Osteoblast (primary cell): ENCODE measurements around the gene EREG. TPM values are rescaled to one million over a fixed set of nuclear protein-coding genes. Genes with fewer than 3 reads are reported as not detected.
A peak's percentile ranks its signal among the peaks of the same experiment; 100 is the strongest.

Source experiments
- DNase-seq: peaks from one replicate; pipeline ENCODE4 v3.0.0; 2011; ENCODE audit warnings: low spot score, mixed read lengths; ENCODE audit not compliant: insufficient read length; ENCODE audit errors: missing footprints
- H2AFZ ChIP-seq: 2 replicates; pipeline ENCODE4 v1.6.0; 2011; ENCODE audit warnings: mild to moderate bottlenecking, low read length
- H3K27ac ChIP-seq: 2 replicates; pipeline ENCODE4 v1.5.1; 2011; ENCODE audit warnings: mild to moderate bottlenecking, low read depth, low read length, moderate library complexity
- H3K27me3 ChIP-seq: 2 replicates; pipeline ENCODE4 v1.6.0; 2012; ENCODE audit warnings: mild to moderate bottlenecking, control low read depth, inconsistent platforms, low read length, moderate library complexity; ENCODE audit not compliant: insufficient read depth
- H3K36me3 ChIP-seq: 2 replicates; pipeline ENCODE4 v1.5.1; 2011; ENCODE audit warnings: mild to moderate bottlenecking, low read length, control low read depth, moderate library complexity; ENCODE audit not compliant: insufficient read depth
- H3K4me1 ChIP-seq: 2 replicates; pipeline ENCODE4 v1.5.1; 2011; ENCODE audit warnings: mild to moderate bottlenecking, low read length, control low read depth, moderate library complexity; ENCODE audit not compliant: insufficient read depth
- H3K4me2 ChIP-seq: 2 replicates; pipeline ENCODE4 v1.6.0; 2011; ENCODE audit warnings: mild to moderate bottlenecking, low read length; ENCODE audit not compliant: insufficient read depth
- H3K4me3 ChIP-seq: fragments of 200-600 bp; sonication (generic); 3 replicates; pipeline ENCODE4 v1.5.1; 2012; ENCODE audit warnings: mild to moderate bottlenecking, low read length, inconsistent platforms; ENCODE audit not compliant: insufficient read depth
- H3K79me2 ChIP-seq: 2 replicates; pipeline ENCODE4 v1.6.0; 2012; ENCODE audit warnings: mild to moderate bottlenecking, low read length, control low read depth, inconsistent platforms; ENCODE audit not compliant: insufficient read depth
- H3K9me3 ChIP-seq: 2 replicates; pipeline ENCODE4 v1.5.1; 2011; ENCODE audit warnings: low read depth, low read length, control low read depth
- H4K20me1 ChIP-seq: 2 replicates; pipeline ENCODE4 v1.6.0; 2012; ENCODE audit warnings: mild to moderate bottlenecking, low read length, control low read depth; ENCODE audit not compliant: insufficient read depth
- total RNA-seq: library from RNA; depleted of rRNA; stranded (reverse); fragments of >200 nt; gene quantifications from 2 replicates; pipeline ENCODE4 v1.2.3, GENCODE V29; 2012
- TF ChIP-seq, protein P1 (sequence below): IDR thresholded peaks from 2 replicates; pipeline ENCODE4 v1.5.1; 2011; ENCODE audit warnings: mild to moderate bottlenecking, low read depth, low read length, moderate library complexity; ENCODE audit errors: extremely low read depth

The EREG gene
- total RNA-seq, 1 donor: 1.1 TPM

DNA sequence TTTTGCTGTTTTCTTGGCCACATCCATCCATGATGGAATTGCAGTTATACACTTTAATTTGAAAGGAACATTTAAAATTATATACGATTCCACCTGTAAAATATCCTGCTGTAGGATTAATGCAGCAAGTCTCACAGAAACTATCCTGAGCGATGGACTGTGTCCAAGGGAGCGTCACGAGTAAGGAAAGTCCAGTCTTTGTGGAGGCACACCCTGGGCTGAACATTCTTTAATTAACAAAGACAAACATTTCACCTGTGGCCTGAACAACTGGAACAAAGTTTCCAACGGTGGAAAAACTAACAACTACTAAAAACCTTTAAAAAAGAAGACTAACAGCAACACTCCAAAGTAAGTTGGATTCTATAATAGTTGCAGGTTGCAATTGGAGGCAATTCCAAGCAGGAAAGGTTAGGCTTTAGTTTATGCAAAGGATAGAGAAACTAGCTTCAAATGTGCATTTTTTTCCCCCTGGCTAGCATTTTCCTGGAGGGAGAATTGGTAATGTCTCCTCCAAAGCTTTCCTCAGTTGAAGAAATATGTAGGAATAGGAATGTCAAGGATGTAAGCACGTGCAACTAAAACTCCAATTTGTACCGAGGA, 11.0 kb downstream of the EREG start:
- Histone ChIP-seq H2AFZ (peak overlapping the region; percentile 8), H3K4me1 (peaks cover 25% of the 10 kb centered on the region), H4K20me1 (no peaks in the 10 kb centered on the region), H3K9me3 (no peaks in the 10 kb centered on the region), H3K36me3 (no peaks in the 10 kb centered on the region), H3K4me2 (no peak overlapping the region), H3K4me3 (no peak overlapping the region), H3K79me2 (no peaks in the 10 kb centered on the region), H3K27me3 (no peaks in the 10 kb centered on the region), H3K27ac (no peak overlapping the region)
- TF ChIP-seq, protein P1, sequence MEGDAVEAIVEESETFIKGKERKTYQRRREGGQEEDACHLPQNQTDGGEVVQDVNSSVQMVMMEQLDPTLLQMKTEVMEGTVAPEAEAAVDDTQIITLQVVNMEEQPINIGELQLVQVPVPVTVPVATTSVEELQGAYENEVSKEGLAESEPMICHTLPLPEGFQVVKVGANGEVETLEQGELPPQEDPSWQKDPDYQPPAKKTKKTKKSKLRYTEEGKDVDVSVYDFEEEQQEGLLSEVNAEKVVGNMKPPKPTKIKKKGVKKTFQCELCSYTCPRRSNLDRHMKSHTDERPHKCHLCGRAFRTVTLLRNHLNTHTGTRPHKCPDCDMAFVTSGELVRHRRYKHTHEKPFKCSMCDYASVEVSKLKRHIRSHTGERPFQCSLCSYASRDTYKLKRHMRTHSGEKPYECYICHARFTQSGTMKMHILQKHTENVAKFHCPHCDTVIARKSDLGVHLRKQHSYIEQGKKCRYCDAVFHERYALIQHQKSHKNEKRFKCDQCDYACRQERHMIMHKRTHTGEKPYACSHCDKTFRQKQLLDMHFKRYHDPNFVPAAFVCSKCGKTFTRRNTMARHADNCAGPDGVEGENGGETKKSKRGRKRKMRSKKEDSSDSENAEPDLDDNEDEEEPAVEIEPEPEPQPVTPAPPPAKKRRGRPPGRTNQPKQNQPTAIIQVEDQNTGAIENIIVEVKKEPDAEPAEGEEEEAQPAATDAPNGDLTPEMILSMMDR: no peak
- DNase-seq: no peak

DNA sequence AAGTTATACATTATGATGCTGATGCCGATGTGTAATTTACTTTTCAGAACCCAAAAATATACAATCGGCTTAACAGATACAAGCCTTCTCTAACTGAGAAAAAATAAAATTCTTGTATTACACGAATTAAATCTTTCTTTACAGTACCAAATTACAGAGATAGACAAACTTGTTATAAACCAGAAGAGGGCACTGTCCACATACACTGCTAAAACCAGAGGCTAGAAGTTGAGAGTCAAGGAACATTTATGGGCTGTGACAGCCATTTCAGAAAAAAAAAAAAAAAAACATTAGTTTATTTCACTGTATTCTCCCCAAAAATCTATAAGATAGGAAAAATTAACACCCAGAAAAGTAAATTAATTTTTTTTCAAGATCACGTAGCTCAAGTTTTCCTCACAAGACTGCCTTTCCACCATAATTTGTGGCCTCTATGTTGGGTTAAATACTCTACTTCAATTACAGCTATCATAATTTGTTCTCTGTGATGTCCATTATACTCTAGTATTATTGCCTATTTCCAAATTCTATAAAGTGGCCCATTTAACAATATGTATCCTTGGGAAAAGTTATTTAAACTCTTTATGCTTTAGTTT, 12.0 kb downstream of the EREG start:
- Histone ChIP-seq H4K20me1 (no peaks in the 10 kb centered on the region), H3K9me3 (no peaks in the 10 kb centered on the region), H3K36me3 (no peaks in the 10 kb centered on the region), H3K79me2 (no peaks in the 10 kb centered on the region), H2AFZ (no peak overlapping the region), H3K27me3 (no peaks in the 10 kb centered on the region), H3K27ac (no peak overlapping the region), H3K4me2 (no peak overlapping the region), H3K4me1 (peaks cover 25% of the 10 kb centered on the region), H3K4me3 (no peak overlapping the region)
- no peak for DNase-seq
- TF ChIP-seq, protein P1: peak; percentile 74

- Histone ChIP-seq H4K20me1 (no peaks in the 10 kb centered on the region), H2AFZ (peak overlapping the region; percentile 21), H3K27ac (no peak overlapping the region), H3K9me3 (no peaks in the 10 kb centered on the region), H3K4me2 (no peak overlapping the region), H3K4me1 (peaks cover 25% of the 10 kb centered on the region), H3K79me2 (no peaks in the 10 kb centered on the region), H3K4me3 (no peak overlapping the region), H3K36me3 (no peaks in the 10 kb centered on the region), H3K27me3 (no peaks in the 10 kb centered on the region)
- TF ChIP-seq, protein P1: no peak
- no peak for DNase-seq
Measured at GRCh38 chr4:74377714-74378113, 12.8 kb downstream of the EREG start.

- Histone ChIP-seq H4K20me1 (no peaks in the 10 kb centered on the region), H3K27ac (no peak overlapping the region), H3K79me2 (no peaks in the 10 kb centered on the region), H3K27me3 (no peaks in the 10 kb centered on the region), H3K4me1 (peaks cover 25% of the 10 kb centered on the region), H3K36me3 (no peaks in the 10 kb centered on the region), H3K9me3 (no peaks in the 10 kb centered on the region), H3K4me3 (no peak overlapping the region), H3K4me2 (no peak overlapping the region), H2AFZ (no peak overlapping the region)
- no peak for DNase-seq
- TF ChIP-seq, protein P1: no peak
Measured at GRCh38 chr4:74378573-74378972, 13.6 kb downstream of the EREG start.
